Naive thymus-derived CD4-positive, alpha-beta T cell (primary cell): ENCODE measurements around the gene KLF17. TPM values are rescaled to one million over a fixed set of nuclear protein-coding genes. Genes with fewer than 3 reads are reported as not detected.

ENCODE experiments used
- ATAC-seq: fragments of 150-1000 bp; cut with Tn5 transposase; 2 replicates; pipeline ENCODE4 v1.10.0; 2021; ENCODE audit warnings: mild to moderate bottlenecking, moderate library complexity
- CTCF ChIA-PET: fragments of 350-600 bp; sonication (Branson Sonifier 250); formaldehyde crosslinking; loops from one replicate; lab custom pipeline; 2021; ENCODE audit warnings: antibody characterized with exemption; lab: Charles Lee
- POLR2A ChIA-PET: fragments of 350-600 bp; sonication (Branson Sonifier 250); formaldehyde crosslinking; loops from one replicate; lab custom pipeline; 2021; ENCODE audit warnings: antibody characterized with exemption, inconsistent platforms; lab: Charles Lee
- DNase-seq, 9 donors: peaks; one replicate each; pipeline versions ENCODE4 v3.0.0 to v3.0.0-alpha.2; 2020 to 2022; ENCODE audit warnings: mixed read lengths in 1 of 9
- H3K27ac ChIP-seq: one replicate; pipeline ENCODE4 v1.7.0; 2013; ENCODE audit warnings: mild to moderate bottlenecking, low read depth, low read length, moderate library complexity
- H3K27me3 ChIP-seq, 2 donors: one replicate each; pipeline ENCODE4 v1.7.0; 2013; ENCODE audit warnings: low read length in 2 of 2, mild to moderate bottlenecking in 2 of 2, moderate library complexity in 2 of 2; ENCODE audit not compliant: control insufficient read depth in 2 of 2, insufficient read depth in 2 of 2
- H3K36me3 ChIP-seq, 3 experiments: 1 replicate in 2 of 3; 2 replicates in 1 of 3; pipeline ENCODE4 v1.7.0; 2013; ENCODE audit warnings: low read length in 3 of 3, mild to moderate bottlenecking in 3 of 3, moderate library complexity in 1 of 3; ENCODE audit not compliant: insufficient read depth in 3 of 3, control insufficient read depth in 2 of 3
- H3K4me1 ChIP-seq, 2 donors: one replicate each; pipeline ENCODE4 v1.7.0; 2013; ENCODE audit warnings: low read length in 2 of 2, mild to moderate bottlenecking in 2 of 2, moderate library complexity in 1 of 2; ENCODE audit not compliant: control insufficient read depth in 2 of 2, insufficient read depth in 2 of 2
- H3K4me3 ChIP-seq: 2 replicates; pipeline ENCODE4 v1.7.0; 2013; ENCODE audit warnings: mild to moderate bottlenecking, low read length
- H3K9me3 ChIP-seq, 3 experiments: 1 replicate in 2 of 3; 2 replicates in 1 of 3; pipeline ENCODE4 v1.7.0; 2013; ENCODE audit warnings: low read length in 3 of 3; ENCODE audit not compliant: control insufficient read depth in 2 of 3
- H3K27ac Mint-ChIP-seq, 9 donors: one replicate each; pipeline ENCODE4 v1.8.0; 2020 to 2022; ENCODE audit warnings: mixed read lengths in 9 of 9, mild to moderate bottlenecking in 8 of 9, moderate library complexity in 5 of 9, inconsistent platforms in 2 of 9
- H3K27me3 Mint-ChIP-seq, 5 donors: one replicate each; pipeline ENCODE4 v1.8.0; 2021 to 2022; ENCODE audit warnings: mixed read lengths in 5 of 5, mild to moderate bottlenecking in 1 of 5
- H3K36me3 Mint-ChIP-seq, 5 donors: one replicate each; pipeline ENCODE4 v1.8.0; 2020 to 2022; ENCODE audit warnings: mixed read lengths in 5 of 5, mild to moderate bottlenecking in 3 of 5, inconsistent platforms in 1 of 5
- H3K4me1 Mint-ChIP-seq, 7 donors: one replicate each; pipeline ENCODE4 v1.8.0; 2020 to 2022; ENCODE audit warnings: mixed read lengths in 7 of 7, mild to moderate bottlenecking in 3 of 7, inconsistent platforms in 1 of 7
- H3K4me3 Mint-ChIP-seq, 10 donors: one replicate each; pipeline ENCODE4 v1.8.0; 2020 to 2022; ENCODE audit warnings: mild to moderate bottlenecking in 10 of 10, mixed read lengths in 10 of 10, moderate library complexity in 6 of 10, inconsistent platforms in 2 of 10
- H3K9me3 Mint-ChIP-seq, 11 donors: one replicate each; pipeline ENCODE4 v1.8.0; 2020 to 2022; ENCODE audit warnings: mixed read lengths in 11 of 11, mild to moderate bottlenecking in 4 of 11, inconsistent platforms in 1 of 11, moderate library complexity in 1 of 11
- intact Hi-C, 2 donors: fragments of 100-400 bp; cut with micrococcal nuclease; formaldehyde crosslinking; loops; one replicate each; pipeline ENCODE4 v1.15.1; 2023
- polyA plus RNA-seq, 2 donors: library from polyadenylated mRNA; unstranded; fragments of 300-500 nt; fragmentation: Illumina TruSeq; gene quantifications; one replicate each; pipeline ENCODE4 v1.2.3, GENCODE V29; 2021
- total RNA-seq, 6 experiments: library from RNA in 5 of 6; stranded (reverse) in 5 of 6; gene quantifications; 1 replicate in 5 of 6; 2 replicates in 1 of 6; pipeline ENCODE4 v1.2.3 and lab custom pipeline; 2021 to 2026

Gene KLF17
- total and polyA plus RNA-seq, 7 experiments from 2014 or later = not detected

DNA sequence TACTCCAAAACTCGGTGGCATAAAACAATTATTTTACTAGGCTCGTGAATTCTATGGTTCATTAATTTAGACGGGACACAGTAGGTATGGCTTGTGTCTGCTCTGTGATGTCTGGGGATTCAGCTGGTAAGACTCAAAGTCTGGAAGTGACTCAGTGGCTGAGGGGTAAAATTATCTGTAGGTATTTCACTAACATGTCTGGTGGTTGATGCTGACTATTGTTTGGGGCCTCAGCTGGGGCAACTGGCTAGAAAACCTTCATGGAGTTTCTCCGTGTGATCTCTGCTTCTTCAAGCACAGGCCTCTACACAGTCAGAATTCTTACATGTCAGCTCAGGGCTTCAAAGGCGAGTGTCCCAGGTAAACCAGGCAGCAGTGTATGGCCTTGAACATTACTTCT lies 41.2 kb upstream of the KLF17 start:
- H3K4me3 ChIP-seq = no peak overlapping the region
- intact Hi-C loops = no loop called here
- H3K36me3 ChIP-seq = no peaks in the 10 kb centered on the region
- peaks cover 0 to 35% (median 11%) of the 10 kb centered on the region in 5 donors for H3K27me3 Mint-ChIP-seq
- no peaks in the 10 kb centered on the region for H3K9me3 Mint-ChIP-seq
- no peak overlapping the region for H3K4me3 Mint-ChIP-seq
- H3K27me3 ChIP-seq = peaks cover 0 to 3% of the 10 kb centered on the region in 2 donors
- H3K27ac Mint-ChIP-seq = no peak overlapping the region
- no peak overlapping the region for H3K27ac ChIP-seq
- POLR2A ChIA-PET = no interaction called here
- peaks cover 0 to 4% (median 0%) of the 10 kb centered on the region in 7 donors for H3K4me1 Mint-ChIP-seq
- CTCF ChIA-PET = no interaction called here
- DNase-seq (no peak), ATAC-seq (no peak)
- H3K9me3 ChIP-seq = no peaks in the 10 kb centered on the region
- peaks cover 0 to 3% (median 0%) of the 10 kb centered on the region in 5 donors for H3K36me3 Mint-ChIP-seq
- H3K4me1 ChIP-seq = no peaks in the 10 kb centered on the region

DNA sequence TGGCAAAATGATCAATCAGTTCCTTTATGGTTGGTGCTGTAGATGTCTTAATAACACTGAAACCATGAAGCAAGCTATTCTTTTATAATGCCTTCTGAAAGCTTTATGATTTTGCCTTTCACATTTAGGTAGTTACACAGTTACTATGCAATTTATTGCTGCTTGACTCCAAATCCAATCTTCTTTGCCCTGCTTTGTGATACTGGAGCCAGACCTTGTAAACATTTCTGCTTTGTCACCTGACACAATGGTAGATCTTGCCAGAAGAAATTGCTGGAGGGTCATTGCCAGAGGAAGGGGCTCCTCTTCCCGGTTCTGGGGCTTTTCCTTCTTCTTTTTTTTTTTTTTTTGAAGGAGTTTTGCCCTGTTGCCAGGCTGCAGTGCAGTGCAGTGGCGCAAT lies 40.5 kb upstream of the KLF17 start:
- Mint-ChIP-seq H3K4me1 (peaks cover 0 to 4% (median 0%) of the 10 kb centered on the region in 7 donors), H3K9me3 (no peaks in the 10 kb centered on the region), H3K27ac (no peak overlapping the region), H3K27me3 (peaks cover 0 to 31% (median 14%) of the 10 kb centered on the region in 5 donors), H3K36me3 (peaks cover 0 to 3% (median 0%) of the 10 kb centered on the region in 5 donors), H3K4me3 (no peak overlapping the region)
- no peaks in the 10 kb centered on the region for H3K36me3 ChIP-seq
- H3K27me3 ChIP-seq = peaks cover 0 to 3% of the 10 kb centered on the region in 2 donors
- no peak for DNase-seq
- no peaks in the 10 kb centered on the region for H3K4me1 ChIP-seq
- no peaks in the 10 kb centered on the region for H3K9me3 ChIP-seq
- ChIA-PET CTCF (no interaction called here), POLR2A (interaction anchor here (0.7 kb wide), 1 partner anchor 584 kb away, joined by 3 read pairs; no protein-coding TSS in a partner anchor)
- H3K4me3 ChIP-seq = no peak overlapping the region
- intact Hi-C loops = no loop called here
- ATAC-seq = no peak
- H3K27ac ChIP-seq = no peak overlapping the region

DNA sequence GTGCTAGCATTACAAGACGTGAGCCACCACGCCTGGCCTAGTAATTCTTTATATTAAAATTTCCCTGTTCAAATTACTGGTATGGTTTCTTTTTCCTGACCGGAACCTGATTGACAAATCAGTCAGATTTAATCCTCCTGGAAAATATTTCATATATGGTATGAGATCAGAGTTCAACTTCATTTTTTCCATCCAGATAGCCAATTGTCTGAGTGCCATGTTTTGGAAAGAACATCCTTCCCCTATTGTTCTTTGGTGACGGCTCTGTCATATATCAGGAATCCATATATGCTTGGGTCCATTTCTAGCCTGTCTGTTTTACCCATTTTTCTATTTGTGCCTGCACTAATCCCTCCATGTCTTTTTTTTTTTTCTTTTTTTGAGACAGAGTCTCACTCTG lies 39.1 kb upstream of the KLF17 start:
- intact Hi-C loops = no loop called here
- no peaks in the 10 kb centered on the region for H3K9me3 Mint-ChIP-seq
- no peaks in the 10 kb centered on the region for H3K4me1 Mint-ChIP-seq
- Histone ChIP-seq H3K27me3 (peaks cover 0 to 3% of the 10 kb centered on the region in 2 donors), H3K27ac (no peak overlapping the region), H3K36me3 (no peaks in the 10 kb centered on the region), H3K9me3 (no peaks in the 10 kb centered on the region), H3K4me3 (no peak overlapping the region), H3K4me1 (no peaks in the 10 kb centered on the region)
- DNase-seq (no peak), ATAC-seq (no peak)
- POLR2A ChIA-PET = no interaction called here
- no peak overlapping the region for H3K27ac Mint-ChIP-seq
- CTCF ChIA-PET = no interaction called here
- no peak overlapping the region for H3K4me3 Mint-ChIP-seq
- H3K36me3 Mint-ChIP-seq = peaks cover 0 to 3% (median 0%) of the 10 kb centered on the region in 5 donors
- peaks cover 7 to 30% (median 21%) of the 10 kb centered on the region in 5 donors for H3K27me3 Mint-ChIP-seq

- Histone ChIP-seq H3K4me3 (no peak overlapping the region), H3K9me3 (no peaks in the 10 kb centered on the region), H3K27me3 (peaks cover 0 to 3% of the 10 kb centered on the region in 2 donors), H3K4me1 (no peaks in the 10 kb centered on the region), H3K27ac (no peak overlapping the region), H3K36me3 (no peaks in the 10 kb centered on the region)
- ATAC-seq (no peak), DNase-seq (no peak)
- Mint-ChIP-seq H3K9me3 (no peaks in the 10 kb centered on the region), H3K36me3 (peaks cover 0 to 3% (median 0%) of the 10 kb centered on the region in 5 donors), H3K27me3 (peaks cover 19 to 47% (median 37%) of the 10 kb centered on the region in 5 donors), H3K4me1 (no peaks in the 10 kb centered on the region), H3K27ac (no peak overlapping the region), H3K4me3 (no peak overlapping the region)
- ChIA-PET POLR2A (interaction anchor here (0.8 kb wide), 1 partner anchor 182 kb away, joined by 3 read pairs; no protein-coding TSS in a partner anchor), CTCF (no interaction called here)
- intact Hi-C loops = no loop called here
Measured at GRCh38 chr1:44084998-44085675, 33.5 kb upstream of the KLF17 start.

- no peak for ATAC-seq
- ChIA-PET POLR2A (no interaction called here), CTCF (no interaction called here)
- no peak overlapping the region for H3K27ac Mint-ChIP-seq
- no peaks in the 10 kb centered on the region for H3K4me1 ChIP-seq
- peaks cover 23 to 46% (median 37%) of the 10 kb centered on the region in 5 donors for H3K27me3 Mint-ChIP-seq
- intact Hi-C loops = no loop called here
- no peak overlapping the region for H3K4me3 Mint-ChIP-seq
- no peaks in the 10 kb centered on the region for H3K36me3 ChIP-seq
- H3K4me1 Mint-ChIP-seq = no peaks in the 10 kb centered on the region
- no peak overlapping the region for H3K27ac ChIP-seq
- no peak for DNase-seq
- no peak overlapping the region for H3K4me3 ChIP-seq
- H3K9me3 ChIP-seq = no peaks in the 10 kb centered on the region
- H3K9me3 Mint-ChIP-seq = no peaks in the 10 kb centered on the region
- H3K36me3 Mint-ChIP-seq = peaks cover 0 to 2% (median 0%) of the 10 kb centered on the region in 5 donors
- H3K27me3 ChIP-seq = no peaks in the 10 kb centered on the region
Measured at GRCh38 chr1:44086692-44087474, 31.7 kb upstream of the KLF17 start.

- Histone ChIP-seq H3K4me1 (no peaks in the 10 kb centered on the region), H3K9me3 (no peaks in the 10 kb centered on the region), H3K4me3 (no peak overlapping the region), H3K27me3 (no peaks in the 10 kb centered on the region), H3K36me3 (no peaks in the 10 kb centered on the region), H3K27ac (no peak overlapping the region)
- peaks cover 0 to 2% (median 0%) of the 10 kb centered on the region in 11 donors for H3K9me3 Mint-ChIP-seq
- no peak overlapping the region for H3K4me3 Mint-ChIP-seq
- POLR2A ChIA-PET = no interaction called here
- ATAC-seq (no peak), DNase-seq (no peak)
- no peak overlapping the region for H3K27ac Mint-ChIP-seq
- intact Hi-C loops = no loop called here
- H3K27me3 Mint-ChIP-seq = peaks cover 26 to 39% (median 31%) of the 10 kb centered on the region in 5 donors
- no peaks in the 10 kb centered on the region for H3K36me3 Mint-ChIP-seq
- CTCF ChIA-PET = no interaction called here
- no peaks in the 10 kb centered on the region for H3K4me1 Mint-ChIP-seq
Measured at GRCh38 chr1:44089371-44090048, 29.1 kb upstream of the KLF17 start.
